Measurements from ENCODE around the gene DHRS4L2. TPM values are rescaled to one million over a fixed set of nuclear protein-coding genes. Genes with fewer than 3 reads are reported as not detected.
"Not testable (repeated sequence)": the region's sequence is repeated elsewhere in the genome, so short reads cannot be mapped to it uniquely, and the experiment has no call there.

DHRS4L2 gene
- total RNA-seq, 2 experiments from 2014 or later, result 27.5 to 27.6 TPM

GRCh38 chr14:23974041-23974440 lies 14.7 kb upstream of the DHRS4L2 start:
- H3K9me3 Mint-ChIP-seq (ENCODE audit: low read depth); H3K36me3 Mint-ChIP-seq (ENCODE audit: low read depth); H3K27ac Mint-ChIP-seq; H3K27me3 Mint-ChIP-seq; H3K4me3 Mint-ChIP-seq; POLR2A ChIA-PET; DNase-seq; H3K4me1 Mint-ChIP-seq; ATAC-seq: not testable (repeated sequence)
- CTCF ChIA-PET, result interaction anchor here (0.7 to 1.3 kb wide), 4 partner anchors 40 to 118 kb away, joined by 3 to 4 read pairs (median 4); no protein-coding TSS in a partner anchor
- intact Hi-C loops (cut with DNase I, micrococcal nuclease), result loop anchor here in 1 of 2 experiments (1.0 kb wide), 1 partner anchor 40 kb away; no protein-coding TSS in a partner anchor

- DNase-seq (peak; percentile 27), ATAC-seq (peak; percentile 70)
- H3K27ac Mint-ChIP-seq, result not testable (repeated sequence)
Observed at GRCh38 chr14:23977208-23977607, 11.5 kb upstream of the DHRS4L2 start.

DNA sequence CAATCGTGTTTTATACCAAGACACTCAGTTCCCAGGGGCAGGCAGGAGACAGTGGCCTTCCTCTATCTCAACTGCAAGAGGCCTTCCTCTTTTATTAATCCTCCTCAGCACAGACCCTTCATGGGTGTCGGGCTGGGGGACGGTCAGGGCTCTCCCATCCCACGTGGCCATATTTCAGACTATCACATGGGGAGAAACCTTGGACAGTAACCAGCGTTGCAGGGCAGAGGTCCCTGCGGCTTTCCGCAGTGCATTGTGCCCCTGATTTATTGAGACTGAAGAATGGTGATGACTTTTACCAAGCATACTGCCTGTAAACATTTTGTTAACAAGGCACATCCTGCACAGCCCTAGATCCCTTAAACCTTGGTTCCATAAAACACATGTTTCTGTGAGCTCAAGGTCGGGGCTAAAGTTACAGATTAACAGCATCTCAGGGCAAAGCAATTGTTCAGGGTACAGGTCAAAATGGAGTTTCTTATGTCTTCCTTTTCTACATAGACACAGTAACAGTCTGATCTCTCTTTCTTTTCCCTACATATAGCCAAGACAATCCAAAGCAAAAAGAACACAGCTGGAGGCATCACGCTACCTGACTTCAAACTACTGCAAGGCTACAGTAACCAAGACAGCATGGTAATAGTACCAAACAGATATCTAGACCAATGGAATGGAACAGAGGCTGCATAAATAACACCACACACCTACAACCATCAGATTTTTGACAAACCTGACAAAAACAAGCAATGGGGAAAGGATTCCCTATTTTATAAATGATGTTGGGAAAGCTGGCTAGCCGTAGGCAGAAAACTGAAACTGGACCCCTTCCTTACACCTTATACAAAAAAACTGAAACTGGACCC lies 6.5 kb upstream of the DHRS4L2 start:
- DNase-seq; H3K4me1 Mint-ChIP-seq; intact Hi-C loops (cut with DNase I, micrococcal nuclease); H3K27me3 Mint-ChIP-seq; H3K9me3 Mint-ChIP-seq (ENCODE audit: low read depth); ATAC-seq; CTCF ChIA-PET; H3K27ac Mint-ChIP-seq; H3K4me3 Mint-ChIP-seq; POLR2A ChIA-PET: not testable (repeated sequence)
- peaks cover 11% of the 10 kb centered on the region for H3K36me3 Mint-ChIP-seq (ENCODE audit: low read depth)

More at GRCh38 chr14:23977208-23977607, 11.5 kb upstream of the DHRS4L2 start:
- H3K4me3 Mint-ChIP-seq; H3K36me3 Mint-ChIP-seq (ENCODE audit: low read depth); intact Hi-C loops (cut with DNase I, micrococcal nuclease); H3K9me3 Mint-ChIP-seq (ENCODE audit: low read depth); H3K27me3 Mint-ChIP-seq; POLR2A ChIA-PET; CTCF ChIA-PET; H3K4me1 Mint-ChIP-seq: not testable (repeated sequence)

DNA sequence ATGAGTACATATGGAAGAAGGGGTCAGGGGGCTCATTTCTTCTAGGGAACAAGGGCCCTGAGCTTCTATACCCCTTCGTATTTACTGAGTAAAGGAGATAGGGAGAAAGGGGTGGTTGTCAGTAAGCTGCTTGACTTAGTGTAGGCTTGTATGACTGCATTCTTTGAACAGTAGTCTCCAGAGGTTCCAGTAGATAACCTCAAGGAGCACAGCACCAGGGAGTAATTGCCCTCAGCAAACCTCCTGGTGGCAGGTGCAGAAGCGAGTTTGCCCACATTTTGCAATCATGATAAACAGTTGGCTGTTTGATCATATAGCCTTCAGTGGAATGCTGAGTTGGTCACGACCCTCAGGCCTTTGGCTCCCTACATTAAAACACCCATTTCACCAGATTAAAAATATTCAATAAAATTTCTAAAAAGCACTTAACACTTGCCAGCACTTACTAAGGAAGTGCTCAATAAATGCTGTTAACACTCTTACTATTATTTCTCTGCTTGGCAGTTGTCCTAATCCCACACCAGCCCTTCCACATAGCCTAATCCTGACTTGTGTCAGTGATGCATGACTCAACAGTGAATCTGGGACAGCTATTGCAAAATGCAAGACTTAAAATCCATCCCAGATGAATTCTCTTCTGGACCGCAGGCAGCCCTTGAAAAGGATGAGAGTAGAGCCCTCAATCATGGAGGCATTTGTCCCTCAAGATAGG lies 3.7 kb upstream of the DHRS4L2 start:
- DNase-seq, result no peak
- ATAC-seq, result no peak
- POLR2A ChIA-PET, result no interaction called here
- H3K27ac Mint-ChIP-seq, result no peak overlapping the region
- H3K27me3 Mint-ChIP-seq, result no peaks in the 10 kb centered on the region
- H3K4me1 Mint-ChIP-seq, result peaks cover 18% of the 10 kb centered on the region
- CTCF ChIA-PET, result interaction anchor here (0.7 kb wide), 1 partner anchor 123 kb away, joined by 3 read pairs; no protein-coding TSS in a partner anchor
- no peaks in the 10 kb centered on the region for H3K9me3 Mint-ChIP-seq (ENCODE audit: low read depth)
- H3K4me3 Mint-ChIP-seq, result no peak overlapping the region
- peaks cover 15% of the 10 kb centered on the region for H3K36me3 Mint-ChIP-seq (ENCODE audit: low read depth)
- intact Hi-C loops (cut with DNase I, micrococcal nuclease), result loop anchor here in 1 of 2 experiments (5.0 kb wide), 2 partner anchors 52 to 107 kb away; partner anchors contain the start of gene PCK2

- not testable (repeated sequence) for H3K27me3 Mint-ChIP-seq; H3K9me3 Mint-ChIP-seq (ENCODE audit: low read depth); DNase-seq
- Mint-ChIP-seq H3K36me3 (ENCODE audit: low read depth) (peaks cover 14% of the 10 kb centered on the region), H3K4me1 (peaks cover 18% of the 10 kb centered on the region), H3K4me3 (peak overlapping the region; percentile 89), H3K27ac (peak overlapping the region; percentile 80)
- ChIA-PET CTCF (interaction anchor here (0.6 to 1.4 kb wide), 4 partner anchors 20 to 173 kb away, joined by 4 to 5 read pairs (median 4); partner anchors contain the start of gene IRF9), POLR2A (interaction anchor here (1.5 kb wide), 1 partner anchor 107 kb away, joined by 3 read pairs; no protein-coding TSS in a partner anchor)
- peak; percentile 18 for ATAC-seq
- intact Hi-C loops (cut with DNase I, micrococcal nuclease), result loop anchor here (1.0 to 5.0 kb wide), 5 partner anchors 48 to 107 kb away; partner anchors contain the start of genes PCK2 (in 2 of the 2) and CARMIL3 (in 1 of the 2)
Observed at GRCh38 chr14:23988223-23988606, 514 bp upstream of the DHRS4L2 start.

- H3K36me3 Mint-ChIP-seq (ENCODE audit: low read depth), result peaks cover 13% of the 10 kb centered on the region
- H3K4me1 Mint-ChIP-seq, result peaks cover 18% of the 10 kb centered on the region
- not testable (repeated sequence) for H3K27me3 Mint-ChIP-seq; H3K9me3 Mint-ChIP-seq (ENCODE audit: low read depth)
- peak overlapping the region; percentile 89 for H3K4me3 Mint-ChIP-seq
- ChIA-PET CTCF (interaction anchor here (1.2 to 1.4 kb wide), 2 partner anchors 46 to 124 kb away, joined by 4 to 5 read pairs; partner anchors contain the start of genes DCAF11 and NRL), POLR2A (interaction anchor here (1.5 kb wide), 1 partner anchor 105 kb away, joined by 3 read pairs; no protein-coding TSS in a partner anchor)
- DNase-seq (peak; percentile 60), ATAC-seq (peak; percentile 55)
- intact Hi-C loops (cut with DNase I, micrococcal nuclease), result loop anchor here (2.0 to 5.0 kb wide), 4 partner anchors 47 to 105 kb away; partner anchors contain the start of genes PCK2 (in 2 of the 2) and CARMIL3 (in 1 of the 2)
- peak overlapping the region; percentile 85 for H3K27ac Mint-ChIP-seq
Observed at GRCh38 chr14:23989734-23990445, 1.2 kb downstream of the DHRS4L2 start.

DNA sequence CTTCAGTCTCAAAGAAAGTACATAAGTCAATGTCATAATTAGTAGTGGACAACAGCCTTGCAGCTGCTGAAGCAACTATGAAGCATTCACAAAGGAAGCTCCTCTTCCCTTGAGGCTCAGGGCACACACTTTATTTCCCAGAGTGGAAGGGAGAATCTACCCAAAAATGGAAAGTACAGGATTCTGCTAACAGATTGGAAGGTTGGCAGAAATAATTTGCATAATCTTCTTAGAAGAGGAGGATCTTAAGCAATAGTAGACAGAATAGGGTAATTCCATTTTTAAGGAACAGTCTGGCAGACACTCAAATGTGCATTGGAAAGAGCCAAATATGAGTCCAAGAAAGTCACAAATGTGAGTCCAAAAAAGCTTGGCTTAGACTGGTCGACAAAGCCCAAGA lies 2.2 kb downstream of the DHRS4L2 start:
- H3K4me3 Mint-ChIP-seq; H3K9me3 Mint-ChIP-seq (ENCODE audit: low read depth); H3K27me3 Mint-ChIP-seq; DNase-seq; H3K27ac Mint-ChIP-seq; intact Hi-C loops (cut with DNase I, micrococcal nuclease); ATAC-seq; POLR2A ChIA-PET: not testable (repeated sequence)
- CTCF ChIA-PET, result interaction anchor here (1.2 kb wide), 1 partner anchor 90 kb away, joined by 3 read pairs; no protein-coding TSS in a partner anchor
- Mint-ChIP-seq H3K4me1 (peaks cover 18% of the 10 kb centered on the region), H3K36me3 (ENCODE audit: low read depth) (peaks cover 13% of the 10 kb centered on the region)

DNA sequence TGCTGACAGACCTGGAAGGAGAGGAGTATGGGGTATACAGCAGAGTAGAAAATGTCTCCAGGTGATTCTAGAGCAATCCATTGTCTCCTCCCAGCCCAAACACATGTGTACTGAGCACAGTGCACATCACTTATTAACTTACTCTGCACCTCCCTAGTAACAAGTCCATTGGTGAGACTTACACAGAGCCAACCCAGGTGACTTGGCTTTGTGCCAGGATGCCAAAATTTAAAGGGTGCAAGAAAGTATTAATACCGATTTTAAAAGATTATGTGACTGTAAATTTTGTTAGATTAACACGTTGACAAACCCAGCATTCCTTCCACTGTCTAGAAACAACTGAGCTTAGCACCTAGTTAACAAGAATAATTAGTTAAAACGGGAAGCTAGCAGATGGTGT lies 4.3 kb downstream of the DHRS4L2 start:
- Mint-ChIP-seq H3K36me3 (ENCODE audit: low read depth) (peaks cover 13% of the 10 kb centered on the region), H3K4me1 (peaks cover 12% of the 10 kb centered on the region)
- H3K27ac Mint-ChIP-seq; H3K4me3 Mint-ChIP-seq; CTCF ChIA-PET; H3K27me3 Mint-ChIP-seq; POLR2A ChIA-PET; intact Hi-C loops (cut with DNase I, micrococcal nuclease); ATAC-seq; H3K9me3 Mint-ChIP-seq (ENCODE audit: low read depth); DNase-seq: not testable (repeated sequence)

GRCh38 chr14:23996009-23996408 lies 7.3 kb downstream of the DHRS4L2 start:
- H3K9me3 Mint-ChIP-seq (ENCODE audit: low read depth), result not testable (repeated sequence)

GRCh38 chr14:23996825-23997224 lies 8.1 kb downstream of the DHRS4L2 start:
- H3K36me3 Mint-ChIP-seq (ENCODE audit: low read depth); H3K4me3 Mint-ChIP-seq; H3K27ac Mint-ChIP-seq; DNase-seq; H3K27me3 Mint-ChIP-seq; ATAC-seq; H3K4me1 Mint-ChIP-seq; H3K9me3 Mint-ChIP-seq (ENCODE audit: low read depth); CTCF ChIA-PET; POLR2A ChIA-PET; intact Hi-C loops (cut with DNase I, micrococcal nuclease): not testable (repeated sequence)

More at GRCh38 chr14:23996009-23996408, 7.3 kb downstream of the DHRS4L2 start:
- H3K27me3 Mint-ChIP-seq; POLR2A ChIA-PET; DNase-seq; H3K27ac Mint-ChIP-seq; intact Hi-C loops (cut with DNase I, micrococcal nuclease); H3K36me3 Mint-ChIP-seq (ENCODE audit: low read depth); H3K4me1 Mint-ChIP-seq; ATAC-seq; H3K4me3 Mint-ChIP-seq: not testable (repeated sequence)
- CTCF ChIA-PET, result interaction anchor here (0.6 kb wide), 1 partner anchor 166 kb away, joined by 3 read pairs; no protein-coding TSS in a partner anchor

DNA sequence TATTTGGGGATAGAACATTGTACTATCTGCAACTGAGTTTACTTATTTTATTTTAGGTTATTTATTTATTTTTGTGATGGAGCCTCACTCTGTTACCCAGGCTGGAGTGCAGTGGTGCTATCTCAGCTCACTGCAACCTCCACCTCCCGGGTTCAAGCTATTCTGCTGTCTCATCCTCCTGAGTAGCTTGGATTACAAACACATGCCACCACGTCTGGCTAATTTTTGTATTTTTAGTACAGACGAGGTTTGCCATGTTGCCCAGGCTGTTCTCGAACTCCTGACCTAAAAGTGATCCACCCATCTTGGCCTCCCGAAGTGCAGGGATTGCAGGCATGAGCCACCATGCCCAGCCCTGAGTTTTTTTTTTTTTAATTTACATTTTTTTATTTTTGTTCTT lies 10.9 kb downstream of the DHRS4L2 start:
- intact Hi-C loops (cut with DNase I, micrococcal nuclease); POLR2A ChIA-PET; H3K4me3 Mint-ChIP-seq; H3K27me3 Mint-ChIP-seq; H3K27ac Mint-ChIP-seq; DNase-seq; H3K4me1 Mint-ChIP-seq; CTCF ChIA-PET; H3K36me3 Mint-ChIP-seq (ENCODE audit: low read depth); H3K9me3 Mint-ChIP-seq (ENCODE audit: low read depth); ATAC-seq: not testable (repeated sequence)
